HL-60/S4 treated with phorbol 12-myristate 13-acetate at 8.2 ng/mL for 4 days and 3 days (cell line): ENCODE results near the gene HMOX1.

Experiments
- in situ Hi-C: fragments of 300-500 bp; cut with MboI; formaldehyde crosslinking; loops from 2 replicates; pipeline ENCODE4 v1.15.0; 2022; ENCODE audit warnings: low sequenced_read_pairs

Gene HMOX1

GRCh38 chr22:35349704-35350538 lies 31.0 kb upstream of the HMOX1 start:
- in situ Hi-C loops, result loop anchor here (25.0 kb wide), 1 partner anchor 762 kb away; no protein-coding TSS in a partner anchor

DNA sequence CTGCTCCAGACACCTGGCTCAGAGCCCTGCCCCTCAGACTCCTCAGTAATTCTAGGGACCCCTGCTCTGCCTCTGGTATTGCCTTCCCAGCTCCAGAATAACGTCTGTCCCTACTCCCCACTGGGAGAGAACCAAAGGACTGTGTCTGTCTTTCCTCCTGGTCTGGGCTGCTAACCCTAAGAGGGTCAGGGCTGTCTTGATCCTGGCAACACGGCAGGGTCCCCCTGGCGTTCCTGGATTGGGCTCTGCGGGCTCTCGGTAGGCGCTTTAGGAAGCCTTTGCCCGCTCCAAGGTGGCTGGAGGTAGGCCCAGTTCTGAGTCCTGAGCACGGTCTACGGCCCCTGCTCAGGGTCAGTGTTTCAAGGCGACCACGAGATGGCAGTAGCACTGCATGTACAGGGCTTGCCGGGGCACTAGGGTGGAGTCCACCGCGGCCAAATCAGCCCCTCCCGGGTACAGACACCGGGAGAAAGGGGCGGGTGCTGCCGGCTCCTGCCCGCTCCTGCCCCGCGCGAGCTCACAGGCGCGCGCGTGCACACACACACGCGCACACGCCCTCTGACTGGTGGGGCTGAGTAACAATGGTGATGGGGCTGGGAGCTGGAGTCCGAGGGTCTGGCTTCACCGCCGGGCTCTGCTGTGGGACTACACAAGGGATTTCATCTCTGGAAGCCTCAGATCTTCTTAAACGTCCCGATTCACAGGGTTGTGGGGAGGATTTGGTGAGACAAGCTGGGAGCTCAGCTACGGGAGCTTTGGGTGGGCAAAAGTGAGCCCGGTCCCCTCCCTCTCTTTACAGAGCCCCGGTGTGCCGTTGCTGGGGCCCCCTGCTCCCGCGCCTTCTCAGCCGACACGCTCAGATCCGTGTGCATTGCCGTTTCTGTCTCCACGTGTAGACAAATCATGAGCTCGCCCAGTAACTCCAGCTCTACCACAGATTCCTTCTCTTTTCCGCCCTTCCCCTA lies 30.1 kb upstream of the HMOX1 start:
- in situ Hi-C loops, result loop anchor here (25.0 kb wide), 1 partner anchor 761 kb away; no protein-coding TSS in a partner anchor

DNA sequence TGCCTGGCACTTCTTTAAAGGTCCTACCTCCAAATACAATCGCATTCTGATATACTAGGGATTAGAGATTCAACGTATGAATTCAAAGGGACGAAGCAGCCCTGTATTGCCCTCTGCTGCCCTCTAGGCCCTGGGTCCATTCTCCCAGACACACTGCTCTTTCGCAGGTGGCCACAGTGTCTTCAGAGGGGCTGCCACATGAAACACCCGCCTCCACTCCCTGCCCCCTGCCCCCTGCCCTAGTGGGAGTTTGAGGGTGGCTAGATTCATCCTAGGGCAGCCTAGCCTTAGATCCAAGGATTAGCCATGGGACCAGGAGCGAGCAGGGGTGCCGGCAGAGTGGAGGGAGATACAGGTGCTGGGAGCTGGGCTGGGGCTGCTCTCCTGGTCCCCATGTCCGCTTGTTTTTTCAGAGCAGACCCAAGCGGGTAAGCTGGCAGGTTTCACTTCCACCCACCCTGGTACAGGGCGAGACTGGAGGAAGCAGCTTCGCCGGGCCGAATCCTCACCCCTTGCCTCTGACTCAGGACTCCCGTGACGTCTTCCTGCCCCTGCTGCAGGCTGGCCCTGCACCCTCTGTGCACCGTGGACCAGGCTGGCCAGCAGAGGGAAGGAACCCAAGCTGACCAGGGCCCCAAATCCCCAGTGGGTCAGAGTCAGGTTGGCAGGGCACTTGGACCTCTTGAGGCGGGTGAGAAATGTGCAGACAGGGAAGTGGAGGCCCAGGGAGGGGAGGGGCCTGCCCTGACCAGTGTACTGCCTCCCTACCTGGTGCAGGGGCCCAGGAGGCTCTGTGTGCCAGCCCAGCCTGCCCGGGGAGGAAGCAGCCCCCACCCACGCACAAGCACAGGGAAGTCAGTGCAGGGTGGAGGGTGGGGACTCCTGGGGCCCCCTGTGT lies 28.4 kb upstream of the HMOX1 start:
- in situ Hi-C loops, result loop anchor here (25.0 kb wide), 1 partner anchor 760 kb away; no protein-coding TSS in a partner anchor

GRCh38 chr22:35353318-35353717 lies 27.6 kb upstream of the HMOX1 start:
- in situ Hi-C loops, result loop anchor here (25.0 kb wide), 1 partner anchor 759 kb away; no protein-coding TSS in a partner anchor

GRCh38 chr22:35354068-35354467 lies 26.8 kb upstream of the HMOX1 start:
- in situ Hi-C loops, result loop anchor here (25.0 kb wide), 1 partner anchor 758 kb away; no protein-coding TSS in a partner anchor

DNA sequence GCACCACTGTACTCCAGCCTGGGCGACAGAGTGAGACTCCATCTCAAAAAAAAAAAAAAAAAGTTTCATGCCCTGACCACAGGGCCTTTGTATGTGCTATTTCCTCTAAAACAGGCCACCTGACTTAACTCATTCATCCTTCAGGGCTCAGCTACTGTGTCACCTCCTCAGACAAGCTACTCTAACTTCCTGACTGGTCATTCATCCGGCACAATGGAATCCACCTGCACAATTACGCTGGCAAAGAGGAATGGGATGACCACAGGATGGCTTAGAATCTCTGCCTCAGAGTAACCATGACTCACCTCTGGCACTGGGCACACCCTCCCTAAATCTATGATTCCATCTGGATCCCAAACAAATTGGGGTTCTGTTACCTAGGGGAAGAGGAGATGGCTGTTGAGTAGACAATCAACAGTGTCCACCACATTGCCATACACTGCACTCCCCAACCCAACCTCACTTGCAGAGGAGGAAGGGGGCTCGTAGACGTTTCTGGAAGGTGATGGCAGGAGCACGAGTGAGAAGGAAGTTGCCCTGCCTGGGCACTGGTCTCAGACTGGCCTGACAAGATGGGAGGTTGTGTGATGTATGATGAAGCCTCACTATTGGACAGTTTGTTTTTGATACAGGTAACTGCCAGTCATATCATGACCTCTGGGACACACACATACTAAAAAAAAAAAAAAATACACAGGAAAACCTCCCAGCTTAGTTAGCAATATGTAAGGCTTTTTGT lies 22.8 kb upstream of the HMOX1 start:
- in situ Hi-C loops, result loop anchor here (25.0 kb wide), 1 partner anchor 754 kb away; no protein-coding TSS in a partner anchor

GRCh38 chr22:35359380-35360065 lies 21.4 kb upstream of the HMOX1 start:
- in situ Hi-C loops, result loop anchor here (25.0 kb wide), 1 partner anchor 753 kb away; no protein-coding TSS in a partner anchor

- in situ Hi-C loops, result loop anchor here (25.0 kb wide), 1 partner anchor 751 kb away; no protein-coding TSS in a partner anchor
These were observed 19.8 kb upstream of the HMOX1 start for GRCh38 chr22:35361001-35361558.

DNA sequence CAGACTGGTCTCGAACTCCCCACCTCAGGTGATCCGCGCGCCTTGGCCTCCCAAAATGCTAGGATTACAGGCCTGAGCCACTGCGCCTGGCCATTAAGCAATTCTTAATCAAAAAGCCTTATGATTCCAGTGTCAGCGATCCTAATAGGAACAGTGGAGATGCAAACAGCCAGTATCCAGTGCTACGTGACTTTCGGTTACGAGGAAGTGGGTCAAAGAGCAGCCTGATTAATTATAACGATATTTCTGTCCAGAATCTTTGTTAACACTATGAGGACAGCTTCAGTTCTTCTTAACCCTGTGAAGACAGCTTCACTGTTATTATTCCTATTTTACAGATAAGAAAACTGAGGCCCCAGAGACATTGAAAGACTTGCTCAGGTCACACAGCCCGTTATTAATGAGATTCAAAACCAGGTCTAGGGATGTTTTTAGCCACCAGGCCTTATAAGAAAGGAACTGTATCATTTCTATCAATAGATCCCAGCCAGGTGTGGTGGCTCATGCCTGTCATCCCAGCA lies 17.3 kb upstream of the HMOX1 start:
- in situ Hi-C loops, result loop anchor here (25.0 kb wide), 1 partner anchor 749 kb away; no protein-coding TSS in a partner anchor

- in situ Hi-C loops, result loop anchor here (25.0 kb wide), 1 partner anchor 748 kb away; no protein-coding TSS in a partner anchor
These were observed 16.7 kb upstream of the HMOX1 start for GRCh38 chr22:35364230-35364629.

- in situ Hi-C loops, result loop anchor here (25.0 kb wide), 1 partner anchor 745 kb away; no protein-coding TSS in a partner anchor
These were observed 13.5 kb upstream of the HMOX1 start for GRCh38 chr22:35367331-35367886.

DNA sequence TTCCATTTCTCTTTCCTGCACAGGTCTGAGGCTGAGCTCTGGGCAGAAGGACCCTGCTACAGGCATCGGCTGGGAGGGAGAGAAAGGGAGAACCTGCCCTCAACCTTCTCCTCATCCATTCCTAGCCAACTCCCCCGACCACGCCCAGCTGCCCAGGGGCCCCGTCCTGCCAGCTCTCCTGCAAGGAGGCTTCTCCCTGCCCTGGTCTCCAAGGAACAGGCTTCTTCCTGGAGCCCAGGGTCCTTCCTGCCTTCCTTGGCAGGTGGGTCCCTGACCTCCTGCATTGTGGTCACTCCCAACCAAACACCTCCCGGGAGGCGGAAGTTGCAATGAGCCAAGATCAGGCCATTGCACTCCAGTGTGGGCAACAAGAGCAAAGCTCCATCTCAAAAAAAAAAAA lies 12.5 kb upstream of the HMOX1 start:
- in situ Hi-C loops, result loop anchor here (25.0 kb wide), 1 partner anchor 744 kb away; no protein-coding TSS in a partner anchor

DNA sequence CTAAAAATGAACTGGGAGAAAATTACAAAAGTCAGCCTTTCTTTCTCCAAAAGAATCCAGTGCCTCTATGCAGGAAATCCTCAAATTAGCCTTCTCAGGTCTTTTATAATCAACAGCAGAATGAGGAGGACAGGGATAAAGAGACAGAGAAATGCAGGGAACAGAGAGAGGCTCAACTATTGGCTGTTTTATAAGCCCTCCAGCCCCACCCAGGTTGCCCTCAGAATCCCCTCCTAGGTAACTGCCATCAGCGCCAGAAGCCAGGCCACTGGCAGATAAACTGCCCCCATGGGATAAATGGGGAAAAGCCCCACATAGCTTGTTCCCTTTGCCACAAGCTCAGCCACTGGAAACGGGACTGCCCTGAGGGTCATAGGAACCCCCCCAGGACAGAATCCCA lies 10.9 kb upstream of the HMOX1 start:
- in situ Hi-C loops, result loop anchor here (25.0 kb wide), 1 partner anchor 742 kb away; no protein-coding TSS in a partner anchor

- in situ Hi-C loops, result loop anchor here (25.0 kb wide), 1 partner anchor 739 kb away; no protein-coding TSS in a partner anchor
These were observed 7.1 kb upstream of the HMOX1 start for GRCh38 chr22:35373781-35374180.

GRCh38 chr22:35375031-35375430 lies 5.9 kb upstream of the HMOX1 start:
- in situ Hi-C loops, result no loop called here

- in situ Hi-C loops, result no loop called here
These were observed 5.4 kb upstream of the HMOX1 start for GRCh38 chr22:35375526-35375925.

DNA sequence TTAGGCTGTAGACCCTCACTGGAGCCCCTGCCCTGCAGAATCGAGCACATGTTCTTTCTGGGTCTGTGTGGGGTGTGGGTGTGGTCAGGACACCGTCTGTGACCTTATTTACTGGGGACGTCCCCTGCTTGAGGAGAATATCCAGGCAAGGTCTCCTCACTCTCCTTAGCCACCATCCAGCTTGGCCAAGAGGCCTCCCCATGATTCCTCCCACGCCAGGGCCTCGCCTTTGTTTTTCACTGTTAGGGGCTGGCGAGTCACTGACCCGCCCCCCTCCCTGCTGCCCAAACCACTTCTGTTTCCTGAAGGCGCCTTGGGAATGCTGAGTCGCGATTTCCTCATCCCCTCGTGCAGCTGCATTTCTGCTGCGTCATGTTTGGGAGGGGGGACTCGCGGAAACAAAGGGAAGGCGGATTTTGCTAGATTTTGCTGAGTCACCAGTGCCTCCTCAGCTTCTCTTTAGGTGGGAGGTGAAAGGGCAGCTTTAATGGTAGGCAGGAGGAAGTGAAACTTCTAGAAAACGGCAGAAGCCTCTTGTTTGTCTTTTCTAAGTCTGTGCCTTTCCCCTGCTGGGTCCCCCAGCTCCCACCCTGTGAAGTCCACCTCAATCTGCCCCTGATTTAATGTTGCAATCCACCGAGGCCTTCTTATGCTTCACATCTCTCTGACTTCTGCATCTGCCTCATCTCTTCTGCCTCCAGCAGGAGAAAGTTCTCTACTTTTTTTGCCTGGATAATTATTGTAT lies 4.0 kb upstream of the HMOX1 start:
- in situ Hi-C loops, result no loop called here
